ENCODE measurements around the gene RAB10. TPM values are rescaled to one million over a fixed set of nuclear protein-coding genes. Genes with fewer than 3 reads are reported as not detected.
A peak's percentile ranks its signal among the peaks of the same experiment; 100 is the strongest.

The RAB10 gene
- total and polyA plus RNA-seq, 9 of the 15 experiments (the other 6 are each of a cell fraction or from before 2014, with no cell fraction given), result 25.1 to 214 (median 157) TPM

GRCh38 chr2:26144031-26144430 is 110.1 kb downstream of the RAB10 start (continued):
- TF ChIP-seq ELK1 (CRISPR knock-in tag; IDR thresholded peaks at IDR 0.05) (no peak), HMBOX1 (IDR thresholded peaks at IDR 0.05) (peak; percentile 73), ZNF347 (CRISPR knock-in tag; IDR thresholded peaks at IDR 0.05; ENCODE audit: low read depth) (no peak), ZBTB1 (CRISPR knock-in tag; IDR thresholded peaks at IDR 0.05; ENCODE audit: borderline replicate concordance, low read depth) (no peak), ERF (CRISPR knock-in tag; IDR thresholded peaks at IDR 0.05) (no peak), POLR2B (IDR thresholded peaks at IDR 0.05; ENCODE audit: low read depth, partially characterized antibody) (no peak), SNAPC5 (CRISPR knock-in tag; IDR thresholded peaks at IDR 0.05) (no peak), REST (IDR thresholded peaks at IDR 0.05; ENCODE audit: borderline replicate concordance) (peak; percentile 63), REST (CRISPR knock-in tag; IDR thresholded peaks at IDR 0.05; ENCODE audit: low read depth) (no peak), ELF1 (tag; IDR thresholded peaks at IDR 0.05) (peak; percentile 55; the same call in 1 of the 2 replicates), SMAD4 (CRISPR knock-in tag; conservative IDR thresholded peaks at IDR 0.05) (no peak), SIX5 (IDR thresholded peaks at IDR 0.05; ENCODE audit: borderline replicate concordance in 1 of 2, insufficient read depth in 1 of 2, low read depth in 1 of 2, low read length in 2 of 2) (no peak), KDM1A (IDR thresholded peaks at IDR 0.05) (0 out of 4 replicates have a peak, but pooled peaks of 1 of the 2 experiments have one; percentile 10), PML (IDR thresholded peaks at IDR 0.05; ENCODE audit: low read length) (no peak), IFI16 (CRISPR knock-in tag; IDR thresholded peaks at IDR 0.05) (no peak), SOX6 (IDR thresholded peaks at IDR 0.05) (no peak; the same call in 1 of the 2 replicates), ZNF23 (CRISPR knock-in tag; IDR thresholded peaks at IDR 0.05) (no peak), ZNF175 (CRISPR knock-in tag; IDR thresholded peaks at IDR 0.05; ENCODE audit: low read depth) (no peak), KLF13 (tag; IDR thresholded peaks at IDR 0.05; ENCODE audit: borderline replicate concordance, low read depth) (no peak), RCOR1 (IDR thresholded peaks at IDR 0.05; ENCODE audit: borderline replicate concordance in 1 of 2, low read depth in 2 of 2, low read length in 2 of 2) (0 out of 4 replicates have a peak, but pooled peaks of 1 of the 2 experiments have one; percentile 17)
